DND-41 (cell line): ENCODE results near the gene SETD6.

ENCODE experiments used
- CTCF ChIP-seq: IDR thresholded peaks from 2 replicates; pipeline ENCODE4 v1.5.1; 2012; ENCODE audit warnings: borderline replicate concordance, low read length, moderate library complexity, mild to moderate bottlenecking; ENCODE audit not compliant: poor library complexity, severe bottlenecking; ENCODE audit errors: extremely low read depth
- EZH2 ChIP-seq: IDR thresholded peaks from 3 replicates; pipeline ENCODE4 v1.6.1; 2012; ENCODE audit warnings: borderline replicate concordance, low read depth, mild to moderate bottlenecking, moderate library complexity, low read length, inconsistent platforms; ENCODE audit not compliant: severe bottlenecking

- TF ChIP-seq CTCF (no peak), EZH2 (no peak)
Measured at GRCh38 chr16:58516768-58517107, 1.4 kb downstream of the SETD6 start.
